DLD1 (cell line): Measurements from ENCODE around the gene ACOXL.

Experiments
- in situ Hi-C: cut with HindIII; loops from 2 replicates; pipeline ENCODE4 v1.10.0; 2017; ENCODE audit warnings: low sequenced_read_pairs

The ACOXL gene

GRCh38 chr2:111120253-111121027 is 388.1 kb downstream of the ACOXL start, which contains the start of gene BCL2L11:
BCL2L11 (plus strand) TSS chr2:111120914; CDS start chr2:111123746, 2,832 bp downstream.
- in situ Hi-C loops, result no loop called here

DNA sequence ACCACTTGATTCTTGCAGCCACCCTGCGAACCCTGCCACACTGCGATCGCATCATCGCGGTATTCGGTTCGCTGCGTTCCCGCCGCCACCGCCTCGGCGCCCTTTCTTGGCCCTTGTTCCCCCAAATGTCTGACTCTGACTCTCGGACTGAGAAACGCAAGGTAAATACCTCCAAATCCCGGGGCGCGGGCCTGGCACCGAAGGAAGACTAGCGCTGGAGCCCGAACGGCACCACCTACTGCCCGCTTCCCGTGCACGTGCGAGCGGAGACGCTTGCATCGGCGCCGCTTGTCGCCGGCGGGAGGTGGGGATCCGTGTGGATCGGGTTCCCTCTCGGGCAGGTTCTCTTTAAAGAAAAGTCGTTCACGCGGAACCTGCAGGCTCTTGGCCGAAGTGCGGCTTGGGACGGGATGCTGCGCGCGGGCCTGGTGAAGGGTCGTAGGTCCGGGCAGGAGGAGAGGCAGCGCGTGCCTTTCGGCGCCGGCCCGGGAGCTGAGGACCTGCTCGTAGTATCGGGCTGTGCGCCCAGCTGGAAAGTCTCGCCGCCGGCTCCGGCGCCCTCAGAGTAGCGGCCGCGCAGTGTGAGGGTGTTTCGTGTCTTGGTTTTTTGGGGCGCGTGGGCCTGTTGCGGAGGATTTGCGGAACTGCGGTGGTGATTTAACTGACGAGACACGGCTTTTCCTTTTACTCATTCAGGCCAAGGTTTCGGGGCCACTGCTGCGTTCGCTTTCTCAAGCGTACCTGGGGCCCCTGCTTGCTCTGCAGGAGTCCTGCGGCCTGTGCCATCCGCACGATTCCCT is 388.9 kb downstream of the ACOXL start:
- in situ Hi-C loops, result no loop called here

DNA sequence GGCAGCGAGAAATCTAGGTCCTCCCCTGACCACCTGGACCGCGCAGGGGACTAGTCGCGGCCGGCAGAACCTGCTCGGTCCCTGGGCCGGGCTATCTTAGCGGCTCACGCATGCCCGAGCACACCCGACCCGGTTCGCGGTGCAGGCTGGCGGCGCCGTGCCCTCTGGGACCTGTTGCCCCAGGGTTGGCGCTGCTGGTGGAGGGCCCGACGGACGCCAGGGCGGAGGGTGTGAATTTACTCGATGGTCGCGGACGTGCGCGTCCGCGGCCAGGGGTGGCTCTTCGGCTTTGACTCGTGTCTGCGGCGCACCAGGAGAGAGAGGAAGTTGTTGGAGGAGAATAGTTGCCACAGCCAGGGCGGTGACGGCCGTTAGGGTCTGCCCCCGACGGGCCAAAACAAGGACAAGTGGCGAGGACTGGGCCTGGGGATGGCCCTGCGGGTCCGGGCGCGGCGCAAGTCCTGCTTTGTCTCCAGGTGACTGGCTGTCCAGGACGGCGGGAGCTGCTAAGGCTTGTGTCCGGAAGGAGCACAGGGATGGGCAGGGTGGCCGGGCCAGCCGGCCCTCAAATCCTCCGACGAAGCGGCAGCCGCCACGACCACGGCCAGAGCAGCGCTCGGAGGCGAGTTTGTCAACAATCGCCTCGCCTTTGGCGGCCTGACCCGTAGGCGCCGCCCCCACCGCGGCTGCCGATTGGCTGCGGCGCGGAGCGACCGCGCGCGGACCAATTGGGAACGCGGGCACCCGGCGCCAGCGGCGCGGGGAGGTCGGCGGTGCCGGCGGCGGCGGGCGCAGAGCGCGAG is 389.7 kb downstream of the ACOXL start:
- in situ Hi-C loops, result no loop called here

GRCh38 chr2:111122631-111123421 is 390.5 kb downstream of the ACOXL start:
- in situ Hi-C loops, result no loop called here

DNA sequence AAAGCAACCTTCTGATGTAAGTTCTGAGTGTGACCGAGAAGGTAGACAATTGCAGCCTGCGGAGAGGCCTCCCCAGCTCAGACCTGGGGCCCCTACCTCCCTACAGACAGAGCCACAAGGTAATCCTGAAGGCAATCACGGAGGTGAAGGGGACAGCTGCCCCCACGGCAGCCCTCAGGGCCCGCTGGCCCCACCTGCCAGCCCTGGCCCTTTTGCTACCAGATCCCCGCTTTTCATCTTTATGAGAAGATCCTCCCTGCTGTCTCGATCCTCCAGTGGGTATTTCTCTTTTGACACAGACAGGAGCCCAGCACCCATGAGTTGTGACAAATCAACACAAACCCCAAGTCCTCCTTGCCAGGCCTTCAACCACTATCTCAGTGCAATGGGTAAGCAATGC is 391.4 kb downstream of the ACOXL start:
- in situ Hi-C loops, result no loop called here

DNA sequence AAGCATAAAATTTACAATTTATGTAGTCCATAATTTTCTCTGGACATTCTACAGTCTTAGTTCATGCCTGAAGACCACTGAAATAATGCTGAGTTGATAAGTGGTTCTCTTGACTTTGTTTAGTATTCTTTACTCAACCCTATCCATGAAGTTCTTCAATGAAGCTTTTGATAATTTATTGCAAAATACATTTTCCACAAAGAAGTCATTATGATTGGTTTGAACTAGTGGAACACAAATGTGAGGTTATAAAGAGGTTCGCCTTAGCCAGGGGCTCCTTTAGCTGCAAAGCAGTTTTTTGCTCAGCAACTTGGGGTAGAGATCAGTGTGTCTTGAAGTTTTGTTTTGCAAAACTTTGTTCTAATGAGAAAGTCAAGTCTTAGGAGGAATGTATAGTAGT is 394.2 kb downstream of the ACOXL start:
- in situ Hi-C loops, result no loop called here

GRCh38 chr2:111127351-111127750 is 395.0 kb downstream of the ACOXL start:
- in situ Hi-C loops, result no loop called here

DNA sequence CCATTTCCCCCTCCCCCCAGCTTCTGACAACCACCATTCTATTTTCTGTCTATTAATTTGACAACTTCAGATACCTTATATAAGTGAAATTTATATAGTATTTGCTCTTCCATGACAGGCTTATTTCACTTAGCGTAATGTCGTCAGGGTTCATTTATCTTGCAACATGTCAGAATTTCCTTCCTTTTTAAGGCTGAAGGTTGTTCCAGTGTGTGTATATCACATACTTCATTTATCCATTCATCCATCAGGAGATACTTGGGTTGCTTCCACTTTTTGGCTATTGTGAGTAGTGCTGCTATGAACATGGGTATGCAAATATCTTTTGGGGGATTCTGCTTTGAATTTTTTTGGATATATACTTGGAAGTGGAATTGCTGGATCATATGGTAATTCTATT is 395.7 kb downstream of the ACOXL start:
- in situ Hi-C loops, result no loop called here

GRCh38 chr2:111133603-111134002 is 401.2 kb downstream of the ACOXL start:
- in situ Hi-C loops, result no loop called here

- in situ Hi-C loops, result no loop called here
These were observed 401.7 kb downstream of the ACOXL start for GRCh38 chr2:111134055-111134454.

DNA sequence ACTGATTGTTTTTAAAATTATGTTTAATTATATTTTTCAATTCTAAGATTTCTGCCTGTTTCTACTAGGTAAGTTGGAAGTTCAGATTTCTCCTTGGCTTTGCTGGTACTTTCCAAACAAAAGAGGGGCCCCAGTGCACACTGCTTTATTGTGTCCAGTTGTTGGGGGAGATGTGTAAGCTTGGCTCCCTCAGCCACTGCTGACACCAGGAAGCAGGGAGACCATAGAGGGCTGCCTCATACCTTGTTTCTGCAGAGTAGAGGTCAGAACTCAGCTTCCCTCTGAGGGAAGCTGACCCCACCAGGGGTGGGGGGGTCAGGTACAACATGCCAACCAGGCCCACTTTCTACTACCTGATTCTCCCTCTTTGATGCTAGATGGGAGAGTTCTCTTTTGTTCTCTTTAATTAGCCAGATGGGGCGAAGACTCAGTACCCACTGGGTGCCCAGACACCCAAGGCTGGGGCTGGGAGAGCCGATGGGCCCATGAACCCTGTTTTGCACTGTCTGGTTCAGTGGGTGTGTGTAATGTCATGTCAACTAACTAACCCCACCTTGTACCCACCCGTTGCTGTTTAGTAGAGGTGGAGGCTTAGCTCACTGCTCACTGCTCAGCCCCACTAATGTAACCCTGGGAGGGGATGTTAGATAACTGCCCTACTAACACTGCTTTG is 403.0 kb downstream of the ACOXL start:
- in situ Hi-C loops, result no loop called here

GRCh38 chr2:111135910-111136297 is 403.5 kb downstream of the ACOXL start:
- in situ Hi-C loops, result no loop called here

GRCh38 chr2:111138839-111139238 is 406.5 kb downstream of the ACOXL start:
- in situ Hi-C loops, result no loop called here

DNA sequence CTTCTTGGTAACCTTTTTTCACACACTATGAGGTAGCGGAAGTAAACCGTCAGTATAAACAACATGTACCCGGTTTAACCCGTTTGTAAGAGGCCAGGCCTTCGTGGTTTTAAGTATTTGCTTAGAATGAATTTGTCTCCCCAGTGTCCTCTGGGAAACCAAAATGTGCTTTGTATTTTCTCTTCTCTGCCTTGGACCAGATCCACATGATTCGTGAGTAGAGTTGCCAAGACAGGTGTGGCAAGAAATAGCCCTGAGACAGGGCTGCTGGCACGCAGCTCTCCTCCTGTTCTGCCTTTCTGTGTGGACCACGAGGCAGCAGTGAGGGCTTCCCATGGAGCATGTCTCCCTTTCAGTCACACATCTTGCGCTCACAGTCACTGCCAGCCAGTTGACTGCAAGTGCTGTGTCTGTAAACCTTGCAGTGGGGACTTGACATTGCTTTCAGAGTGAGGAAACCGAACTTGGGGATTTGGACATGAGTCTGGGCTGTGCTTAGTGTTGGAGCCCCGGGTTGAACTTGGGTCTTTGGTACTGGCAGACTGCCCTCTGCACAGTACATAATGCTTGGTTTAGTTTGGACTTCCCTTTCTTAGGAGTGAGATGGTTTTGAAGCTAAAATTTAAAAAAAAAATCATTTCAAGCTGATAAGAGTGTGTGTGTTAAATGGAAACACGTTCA is 407.4 kb downstream of the ACOXL start:
- in situ Hi-C loops, result no loop called here

DNA sequence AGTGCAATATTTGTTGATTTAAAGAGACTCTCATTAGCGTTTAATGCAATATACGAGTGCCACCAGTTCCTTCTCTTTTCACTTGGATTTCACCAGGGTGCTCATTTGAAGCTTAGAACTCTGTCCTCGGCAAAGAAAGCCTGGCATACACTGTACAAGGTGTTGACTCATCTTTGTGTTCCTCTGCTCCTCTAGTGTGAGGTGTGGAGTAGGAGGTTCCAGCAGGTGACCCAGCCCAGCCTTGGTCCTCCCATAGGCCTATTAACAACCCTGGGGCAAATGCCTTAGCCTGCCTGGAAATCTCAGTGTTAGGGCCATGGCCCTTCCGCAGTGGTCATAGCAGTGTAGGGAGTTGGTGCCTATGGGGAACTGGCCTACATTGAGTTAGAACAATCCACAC is 408.4 kb downstream of the ACOXL start:
- in situ Hi-C loops, result no loop called here

- in situ Hi-C loops, result no loop called here
These were observed 409.7 kb downstream of the ACOXL start for GRCh38 chr2:111142101-111142500.

- in situ Hi-C loops, result no loop called here
These were observed 410.9 kb downstream of the ACOXL start for GRCh38 chr2:111143107-111143842.

DNA sequence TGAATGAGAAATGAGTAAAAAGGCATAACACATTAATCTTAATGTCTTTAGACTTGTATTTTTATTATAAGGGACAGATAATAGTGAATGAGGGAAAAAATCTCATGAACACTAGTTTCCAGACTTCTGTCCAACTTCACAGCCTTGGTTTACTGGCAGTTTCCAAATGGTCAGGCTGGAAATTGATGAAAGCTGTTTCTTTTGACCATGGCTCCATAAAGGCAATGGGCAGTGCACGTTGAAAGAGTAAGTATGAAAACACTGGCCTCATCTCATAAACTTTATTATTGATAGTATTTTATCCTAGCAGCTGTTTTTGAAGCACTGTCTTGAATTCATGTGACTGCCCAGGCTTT is 411.4 kb downstream of the ACOXL start:
- in situ Hi-C loops, result no loop called here
